HG03095 (cell line): Measurements from ENCODE around the gene MAST4.

ENCODE experiments used
- ATAC-seq: cut with Tn5 transposase; IDR thresholded peaks from one replicate; pipeline ENCODE4 v1.9.1; 2021; ENCODE audit warnings: moderate library complexity; ENCODE audit not compliant: unreplicated experiment

Gene MAST4

GRCh38 chr5:66644111-66644510, 47.9 kb downstream of the MAST4 start:
- ATAC-seq = no peak

GRCh38 chr5:66645039-66645438, 48.8 kb downstream of the MAST4 start:
- no peak for ATAC-seq

- no peak for ATAC-seq
These were observed 50.4 kb downstream of the MAST4 start for GRCh38 chr5:66646570-66646969.

GRCh38 chr5:66647146-66647856, 51.1 kb downstream of the MAST4 start:
- ATAC-seq = no peak

DNA sequence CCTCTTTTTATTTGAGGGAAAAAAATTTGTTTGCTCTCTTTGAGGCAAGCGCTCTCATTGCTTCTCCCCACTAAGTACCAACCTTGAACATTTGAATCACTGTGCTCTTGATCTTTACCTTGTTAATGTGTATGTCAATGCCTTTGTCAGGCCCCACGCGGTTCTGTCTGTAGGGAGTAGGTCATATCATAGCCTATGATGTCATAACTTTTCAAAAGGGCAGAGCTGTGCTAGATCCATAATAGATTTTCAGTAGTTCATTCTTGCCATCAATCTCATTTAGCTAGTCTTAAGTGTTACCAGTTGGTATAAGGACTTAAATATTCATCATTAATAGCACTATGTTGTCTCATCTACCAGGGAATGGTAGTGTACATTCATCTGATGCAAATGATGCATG, 56.6 kb downstream of the MAST4 start:
- ATAC-seq = no peak

DNA sequence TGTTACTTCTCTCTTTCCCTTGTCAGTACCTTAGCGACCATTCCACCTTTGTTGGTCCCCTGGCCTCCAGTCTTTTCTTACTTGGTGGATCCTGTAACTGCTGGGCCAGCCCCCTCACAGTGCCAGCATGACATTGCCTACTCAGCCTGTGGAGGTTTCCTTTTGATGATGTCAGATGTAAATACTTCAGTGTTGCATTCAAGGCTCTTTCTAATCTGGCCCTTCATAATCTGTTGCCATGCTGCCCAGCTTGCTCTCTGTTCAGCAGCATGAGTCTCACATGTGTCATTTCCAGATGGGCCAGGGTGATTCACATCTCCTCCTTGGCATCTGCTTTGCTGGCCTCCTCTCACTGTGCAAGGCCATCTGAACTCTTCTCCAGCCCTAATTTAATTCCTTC, 57.1 kb downstream of the MAST4 start:
- ATAC-seq = no peak

GRCh38 chr5:66655395-66656324, 59.5 kb downstream of the MAST4 start:
- no peak for ATAC-seq

DNA sequence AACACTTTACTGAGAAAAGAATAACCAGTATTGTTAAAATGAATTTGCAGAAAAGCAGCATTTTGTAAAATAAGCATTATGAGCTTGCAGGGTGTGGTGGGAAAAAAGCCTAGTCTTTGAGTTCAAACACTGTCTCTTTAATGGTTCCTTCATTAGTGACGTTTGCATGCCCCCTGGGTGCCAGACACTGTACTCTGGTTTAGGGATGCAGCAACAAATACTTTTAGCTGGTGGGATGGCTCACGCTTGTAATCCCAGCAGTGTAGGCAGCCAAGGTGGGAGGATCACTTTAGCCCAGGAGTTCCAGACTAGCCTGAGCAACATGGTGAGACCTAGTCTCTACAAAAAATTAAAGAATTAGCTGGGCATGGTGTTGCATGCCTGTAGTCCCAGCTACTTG, 62.3 kb downstream of the MAST4 start:
- ATAC-seq = no peak

- ATAC-seq = no peak
These were observed 63.6 kb downstream of the MAST4 start for GRCh38 chr5:66659780-66660179.

DNA sequence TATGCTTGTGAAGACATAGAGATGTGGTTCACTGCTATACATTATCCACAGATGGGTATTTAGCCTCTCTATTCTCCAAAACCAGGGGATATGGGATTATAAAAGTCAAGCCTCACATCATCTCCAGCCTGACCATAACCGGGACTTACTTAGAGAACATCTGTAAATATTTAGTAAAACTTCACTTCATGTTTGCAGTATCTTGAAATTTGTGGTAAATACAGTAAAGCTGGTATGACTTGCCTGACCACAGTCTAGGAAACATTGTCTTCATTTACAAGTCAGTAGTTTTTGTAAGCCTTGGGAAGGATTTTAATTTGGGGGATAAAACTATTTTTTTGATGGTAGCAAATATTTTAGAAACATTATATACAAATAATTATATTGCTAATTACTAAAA, 64.2 kb downstream of the MAST4 start:
- no peak for ATAC-seq

- no peak for ATAC-seq
These were observed 65.0 kb downstream of the MAST4 start for GRCh38 chr5:66661149-66661548.

DNA sequence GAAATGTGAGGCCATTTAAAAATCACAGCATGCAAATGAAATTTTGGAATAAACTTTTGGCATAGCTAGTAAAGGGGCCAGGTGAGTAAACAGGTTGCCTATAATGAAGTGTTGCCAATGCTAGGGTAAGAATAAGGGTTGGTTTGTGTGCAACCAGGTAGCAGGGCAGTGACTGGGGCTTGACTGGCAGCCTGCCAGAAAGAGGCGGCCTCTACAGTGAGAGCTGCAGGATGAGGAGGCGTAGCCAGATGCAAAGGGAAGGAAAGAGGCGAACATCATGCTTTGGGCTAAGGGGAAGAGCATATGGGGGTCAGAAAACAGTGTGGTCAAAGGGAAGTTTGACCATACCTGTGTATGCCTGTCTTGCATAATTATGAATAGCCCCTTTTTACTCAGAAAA, 70.6 kb downstream of the MAST4 start:
- no peak for ATAC-seq

GRCh38 chr5:66669086-66669861, 73.1 kb downstream of the MAST4 start:
- no peak for ATAC-seq

GRCh38 chr5:66669862-66670195, 73.6 kb downstream of the MAST4 start:
- no peak for ATAC-seq

- no peak for ATAC-seq
These were observed 75.1 kb downstream of the MAST4 start for GRCh38 chr5:66671305-66671704.

DNA sequence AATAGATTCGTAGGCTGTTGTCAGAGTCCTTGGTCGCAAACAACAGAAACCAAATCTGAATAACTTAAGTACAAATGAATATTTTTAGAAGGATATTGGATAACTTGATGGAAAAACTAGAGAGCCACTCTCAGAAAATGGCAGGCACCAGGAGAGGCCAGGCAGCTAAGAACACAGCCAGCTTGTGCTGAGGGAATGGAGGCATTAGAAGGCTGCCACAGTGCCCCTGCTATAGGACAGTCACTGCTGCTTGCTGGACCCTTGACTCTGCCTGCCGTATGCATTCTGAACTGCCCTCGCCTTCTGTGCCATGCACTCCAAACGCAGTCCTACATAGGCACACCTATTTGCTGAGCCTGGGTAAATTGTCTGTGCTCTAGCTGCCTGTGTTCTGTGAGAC, 78.6 kb downstream of the MAST4 start:
- no peak for ATAC-seq

DNA sequence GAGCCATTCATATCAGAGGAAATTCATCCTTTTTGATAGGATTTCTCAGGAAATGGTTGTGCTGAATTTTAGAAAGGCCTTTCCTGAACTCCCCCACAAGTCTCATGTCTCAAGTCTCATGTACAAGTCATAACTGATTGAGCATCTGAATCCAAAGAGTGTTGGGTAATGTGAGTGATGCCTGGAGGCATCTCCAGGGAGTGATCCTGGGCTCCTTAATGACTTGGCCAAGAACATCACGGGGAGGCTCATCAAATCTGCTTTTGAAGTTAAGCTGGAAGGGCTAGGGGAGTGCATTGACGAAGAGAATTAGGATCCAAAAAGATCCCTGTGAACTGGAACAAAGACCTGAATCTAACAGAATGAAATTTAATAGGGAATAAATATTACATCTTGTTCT, 79.2 kb downstream of the MAST4 start:
- ATAC-seq = no peak

GRCh38 chr5:66680221-66680620, 84.0 kb downstream of the MAST4 start:
- no peak for ATAC-seq

DNA sequence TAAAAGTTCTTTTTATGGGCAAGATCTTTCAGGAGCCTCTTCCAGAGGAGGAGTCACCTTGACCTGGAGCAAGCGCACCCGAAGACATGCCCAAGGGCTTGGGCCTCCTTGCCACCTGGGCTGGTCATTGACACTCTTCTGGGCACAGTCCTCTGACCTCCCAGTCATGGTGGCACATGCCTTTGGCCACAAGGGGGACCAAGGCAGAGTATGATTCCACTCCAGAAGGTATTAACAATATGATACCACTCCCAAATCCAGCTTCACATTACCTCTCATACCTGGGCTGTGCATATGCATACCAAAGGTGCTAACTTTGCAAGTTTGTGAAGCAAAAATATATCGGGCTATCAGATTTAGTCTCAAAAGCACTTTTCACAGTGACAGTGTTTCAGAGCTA, 84.6 kb downstream of the MAST4 start:
- ATAC-seq = no peak

DNA sequence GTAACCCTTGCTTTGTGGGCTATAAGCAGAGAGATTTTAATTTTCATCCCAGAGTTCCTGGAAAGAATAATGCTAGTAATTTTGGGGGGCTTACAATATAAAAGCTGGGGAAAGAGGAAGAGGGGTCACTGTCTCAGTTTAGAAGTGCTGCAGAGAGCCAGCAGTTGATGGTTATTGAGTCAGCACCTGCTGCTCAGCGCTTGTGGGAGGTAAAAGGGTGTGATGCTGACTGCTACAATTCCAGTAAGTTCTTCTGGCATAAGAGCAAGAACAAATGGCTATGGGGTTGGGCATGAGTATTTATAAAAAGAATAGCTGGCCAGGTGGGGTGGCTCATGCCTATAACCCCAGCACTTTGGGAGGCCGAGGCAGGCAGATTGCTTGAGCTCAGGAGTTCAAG, 88.5 kb downstream of the MAST4 start:
- ATAC-seq = no peak

GRCh38 chr5:66689522-66690220, 93.5 kb downstream of the MAST4 start:
- no peak for ATAC-seq
